NCI-H187 (cell line): Measurements from ENCODE around the gene DISC1.
"Not testable (repeated sequence)": the region's sequence is repeated elsewhere in the genome, so short reads cannot be mapped to it uniquely, and the experiment has no call there.

ENCODE experiments used
- DNase-seq, 2 experiments: peaks; one replicate each; lab custom pipeline; 2025; lab: John Stamatoyannopoulos, UW

Gene DISC1

DNA sequence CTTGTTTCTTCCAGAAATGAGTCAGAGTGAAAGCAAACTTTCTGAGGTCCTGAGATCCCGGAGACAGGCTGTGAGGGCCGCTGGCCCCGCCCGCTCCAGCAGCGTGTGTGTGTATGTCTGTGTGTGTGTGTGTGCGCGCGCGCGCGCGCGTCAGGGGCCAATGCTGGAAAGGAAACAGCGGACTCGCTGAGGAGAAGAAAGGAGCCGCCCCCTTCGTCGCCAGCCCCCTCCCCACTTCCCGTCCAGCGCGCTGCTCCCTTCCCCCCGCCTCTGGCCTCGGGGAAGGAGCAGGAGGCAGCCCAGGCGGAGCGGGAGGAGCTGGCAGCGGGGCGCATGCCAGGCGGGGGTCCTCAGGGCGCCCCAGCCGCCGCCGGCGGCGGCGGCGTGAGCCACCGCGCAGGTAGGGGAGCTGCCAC is at the start of gene DISC1:
TSS of gene DISC1 (plus strand) at position 256 of the 416 bp plus-strand sequence. CDS start at position 334, 78 bp downstream.
- DNase-seq: no peak

DNA sequence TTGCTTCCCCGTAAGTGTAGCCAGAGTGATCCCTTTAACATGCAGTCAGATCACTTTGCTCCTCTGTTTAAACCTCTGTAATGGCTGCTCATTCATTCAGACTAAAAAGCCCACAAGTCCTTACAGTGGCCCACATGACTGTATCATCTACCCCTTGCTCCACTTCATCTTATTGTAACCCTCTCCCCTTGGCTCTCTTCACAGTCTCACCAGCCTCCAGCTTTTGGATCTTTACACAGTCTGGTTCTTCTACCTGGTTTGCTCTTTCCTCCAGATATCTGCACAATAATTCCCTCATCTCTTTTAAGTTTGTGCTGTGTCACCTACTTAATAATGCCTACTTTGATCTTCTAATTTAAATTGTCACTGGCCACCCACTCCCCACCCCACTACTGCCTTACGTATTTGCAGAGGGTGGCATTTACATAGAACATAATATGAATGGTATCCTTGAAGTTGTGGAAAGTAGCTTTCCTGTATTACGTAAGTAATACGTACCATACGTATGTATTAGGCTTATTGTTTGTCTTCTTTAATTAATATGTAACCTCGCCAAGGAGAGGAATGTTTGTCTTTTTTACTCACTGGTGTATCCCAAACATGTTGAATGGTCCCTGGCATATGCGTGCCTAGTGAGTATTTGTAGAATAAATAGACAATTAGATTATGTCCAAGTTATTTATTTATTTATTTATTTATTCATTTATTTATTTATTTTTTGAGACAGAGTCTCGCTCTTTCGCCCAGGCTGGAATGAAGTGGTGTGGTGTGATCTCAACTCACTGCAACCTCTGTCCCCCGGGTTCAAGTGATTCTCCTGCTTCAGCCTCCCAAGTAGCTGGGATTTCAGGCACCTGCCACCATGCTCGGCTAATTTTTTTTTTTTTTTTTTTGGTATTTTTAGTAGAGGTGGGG is 49.5 kb upstream of the DISC1 start:
- DNase-seq: no peak

DNA sequence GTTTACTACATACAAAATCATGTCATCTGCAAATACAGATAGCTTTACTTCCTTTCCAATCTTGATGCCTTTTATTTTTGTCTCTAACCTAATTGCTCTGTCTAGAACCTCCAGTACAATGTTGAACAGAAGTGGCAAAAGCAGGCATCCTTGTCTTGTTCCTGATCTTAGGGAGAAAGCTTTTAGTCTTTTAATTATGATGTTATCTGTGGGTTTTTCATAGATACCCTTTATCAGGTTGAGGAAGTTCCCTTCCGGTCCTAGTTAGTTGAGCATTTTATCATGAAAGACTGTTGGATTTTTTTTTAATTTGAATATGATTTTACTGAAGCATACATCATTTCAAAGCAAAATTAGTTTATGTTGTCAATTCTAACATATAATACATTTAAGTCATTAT is 45.7 kb upstream of the DISC1 start:
- DNase-seq: no peak

DNA sequence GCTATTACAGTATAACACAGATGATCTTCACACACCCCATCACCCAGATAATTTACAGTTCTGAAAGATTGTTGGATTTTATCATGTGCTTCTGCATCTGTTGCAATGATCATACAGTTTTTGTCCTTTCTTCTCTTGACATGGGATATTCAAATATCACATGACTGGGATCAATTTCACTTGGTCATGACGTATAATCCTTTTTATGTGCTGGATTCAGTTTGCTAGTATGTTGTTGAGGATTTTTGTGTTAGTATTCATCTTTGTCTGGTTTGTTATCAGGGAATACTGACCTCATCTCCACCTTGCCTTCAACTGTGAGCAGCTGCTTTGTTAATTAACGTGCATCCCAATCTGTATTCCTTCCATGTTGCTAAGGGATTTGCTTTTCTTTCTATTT is 44.7 kb upstream of the DISC1 start:
- DNase-seq: no peak

DNA sequence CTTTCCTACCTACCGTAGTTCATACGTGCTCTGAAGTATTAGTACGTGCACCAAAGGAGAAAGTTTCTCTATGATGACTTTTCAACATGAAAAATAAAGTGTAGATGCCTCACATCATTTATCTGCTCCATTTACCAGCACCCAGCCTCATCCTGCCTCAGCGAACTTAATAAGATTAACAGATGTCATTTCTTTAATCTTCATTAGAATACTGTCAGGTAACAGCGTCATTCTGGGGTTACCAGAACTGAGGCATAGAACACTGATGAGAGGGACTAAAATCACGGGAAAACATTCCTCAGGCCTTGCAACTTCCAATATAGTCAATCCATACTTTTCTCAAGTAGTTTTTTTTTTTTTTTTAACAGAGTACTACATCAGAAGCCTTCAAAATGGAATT is 43.2 kb upstream of the DISC1 start:
- no peak for DNase-seq

DNA sequence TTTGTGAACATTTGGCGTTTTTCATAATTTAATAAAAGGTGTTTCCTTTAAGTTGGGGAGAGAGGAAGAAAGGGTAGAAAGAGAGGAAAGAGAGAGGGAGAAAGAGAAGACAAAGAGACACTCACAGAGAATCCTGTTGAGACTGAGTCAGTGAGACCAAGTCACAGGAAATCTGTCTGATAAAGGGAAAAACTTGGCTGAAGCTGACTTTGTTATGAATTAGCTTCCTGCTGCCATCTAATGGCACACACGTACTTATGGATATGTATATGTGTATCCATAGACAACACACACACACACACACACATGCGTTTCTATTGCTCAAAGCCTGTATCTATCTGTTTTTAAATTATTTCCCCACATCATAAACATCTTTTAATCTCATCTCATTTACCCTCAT is 42.5 kb upstream of the DISC1 start:
- DNase-seq: no peak

DNA sequence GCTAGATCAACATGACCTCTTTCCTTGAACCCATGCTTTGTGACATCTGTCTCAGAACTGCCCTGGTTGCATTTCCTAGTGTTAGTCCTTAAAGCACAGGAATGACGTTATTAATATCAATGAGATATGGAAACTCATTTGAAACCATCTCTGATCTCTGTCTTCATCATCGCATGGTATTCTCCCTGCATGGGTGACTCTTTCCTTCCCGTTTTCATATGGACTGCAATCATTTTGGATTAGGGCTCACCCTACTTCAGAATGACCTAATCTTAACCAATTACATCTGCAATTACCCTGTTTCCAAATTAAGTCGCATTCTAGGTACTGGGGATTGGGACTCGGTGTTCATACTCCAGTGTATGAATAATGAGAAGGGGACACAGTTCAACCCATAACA is 41.7 kb upstream of the DISC1 start:
- no peak for DNase-seq

DNA sequence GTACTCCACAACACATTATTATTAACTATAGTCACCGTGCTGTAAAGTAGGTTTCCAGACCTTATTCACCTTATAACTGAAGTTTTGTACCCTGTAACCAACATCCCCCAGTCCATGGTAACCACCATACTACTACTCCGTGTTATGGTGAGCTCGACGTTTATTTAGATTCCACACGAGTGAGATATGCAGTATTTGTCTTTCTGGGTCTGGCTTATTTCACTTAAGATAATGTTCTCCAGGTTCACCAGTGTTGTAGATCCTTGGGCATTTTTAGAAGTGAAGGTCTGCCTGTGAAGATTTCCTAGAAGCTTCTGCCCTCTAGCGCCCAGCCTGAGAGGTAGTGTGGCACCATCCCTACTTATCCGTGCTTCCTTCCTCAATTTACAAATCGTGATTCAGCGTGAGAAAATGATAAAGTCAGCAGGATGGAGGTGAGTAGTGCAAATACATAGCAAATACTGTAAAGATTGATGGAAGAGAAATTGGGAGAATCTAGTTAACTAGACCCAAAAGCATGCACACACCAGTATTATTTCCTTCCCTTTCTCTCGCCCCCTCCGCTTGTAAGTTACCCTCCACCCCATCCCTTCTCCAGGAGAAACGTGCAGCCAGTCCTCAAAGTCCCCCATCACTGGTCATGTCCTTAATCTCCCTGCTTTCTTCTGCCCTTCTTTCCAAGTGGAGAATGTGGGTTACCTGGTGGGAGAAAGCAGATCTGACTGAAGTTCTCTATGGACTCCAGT is 36.0 kb upstream of the DISC1 start:
- DNase-seq: no peak

DNA sequence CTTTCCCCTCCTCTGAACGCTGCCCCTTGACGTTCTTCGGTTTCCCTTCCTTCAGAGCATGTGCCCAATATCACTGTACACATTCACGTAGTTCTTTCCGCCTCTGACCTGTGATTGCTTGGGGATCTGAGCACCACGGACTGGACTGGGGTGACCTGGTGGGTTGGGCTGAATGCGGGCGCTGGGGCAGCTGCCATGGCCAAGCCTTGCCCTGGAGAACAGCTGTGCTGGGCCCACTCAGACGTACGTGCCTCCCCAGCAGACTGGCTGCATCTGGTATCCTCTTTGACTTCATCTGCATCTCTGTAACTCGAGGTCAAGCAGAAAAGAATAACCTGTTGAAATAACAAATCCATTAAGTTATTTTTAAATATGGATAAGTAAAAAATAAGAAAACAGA is 35.1 kb upstream of the DISC1 start:
- no peak for DNase-seq

DNA sequence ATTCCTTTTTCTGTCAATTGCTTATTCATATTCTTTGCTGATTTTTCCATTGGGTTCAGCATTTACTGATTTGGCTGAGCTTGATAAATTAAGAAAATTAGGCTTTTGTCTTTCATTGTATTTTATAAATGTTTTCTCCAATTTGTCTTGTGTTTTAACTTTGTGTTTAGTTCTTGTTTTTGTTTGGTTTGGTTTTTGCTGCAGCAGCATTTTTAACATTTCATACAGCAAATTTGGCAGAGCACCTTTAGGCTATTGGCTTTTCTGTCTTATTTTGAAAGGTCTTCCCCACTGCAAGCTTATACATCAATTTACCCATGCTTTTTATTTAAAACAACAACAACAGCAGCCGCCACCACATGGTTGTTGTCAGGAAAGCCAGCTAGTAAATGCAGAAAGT is 33.8 kb upstream of the DISC1 start:
- no peak for DNase-seq

DNA sequence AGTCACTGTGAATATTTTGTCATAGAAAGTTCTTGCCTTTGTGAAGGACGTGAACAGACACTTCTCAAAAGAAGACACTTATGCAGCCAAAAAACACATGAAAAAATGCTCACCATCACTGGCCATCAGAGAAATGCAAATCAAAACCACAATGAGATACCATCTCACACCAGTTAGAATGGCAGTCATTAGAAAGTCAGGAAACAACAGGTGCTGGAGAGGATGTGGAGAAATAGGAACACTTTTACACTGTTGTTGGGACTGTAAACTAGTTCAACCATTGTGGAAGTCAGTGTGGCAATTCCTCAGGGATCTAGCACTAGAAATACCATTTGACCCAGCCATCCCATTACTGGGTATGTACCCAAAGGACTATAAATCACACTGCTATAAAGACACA is 33.3 kb upstream of the DISC1 start:
- not testable (repeated sequence) for DNase-seq

DNA sequence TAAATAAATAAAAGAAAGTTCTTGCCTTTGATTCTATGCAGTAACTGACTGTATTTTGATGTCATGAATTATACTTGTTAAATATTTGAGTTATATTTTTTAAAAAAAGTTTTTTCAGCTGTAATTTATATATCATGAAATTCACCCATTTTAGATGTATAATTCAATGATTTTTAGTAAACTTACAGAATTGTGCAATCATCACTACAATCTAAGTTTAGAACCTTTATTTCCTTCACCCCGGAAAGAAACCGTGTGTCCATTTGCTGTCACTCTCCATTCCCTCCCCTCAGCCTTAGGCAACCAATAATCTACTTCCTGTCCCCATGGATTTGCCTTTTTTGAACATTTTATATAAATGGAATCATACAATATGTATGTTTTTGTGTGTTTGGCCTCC is 32.5 kb upstream of the DISC1 start:
- DNase-seq: no peak

DNA sequence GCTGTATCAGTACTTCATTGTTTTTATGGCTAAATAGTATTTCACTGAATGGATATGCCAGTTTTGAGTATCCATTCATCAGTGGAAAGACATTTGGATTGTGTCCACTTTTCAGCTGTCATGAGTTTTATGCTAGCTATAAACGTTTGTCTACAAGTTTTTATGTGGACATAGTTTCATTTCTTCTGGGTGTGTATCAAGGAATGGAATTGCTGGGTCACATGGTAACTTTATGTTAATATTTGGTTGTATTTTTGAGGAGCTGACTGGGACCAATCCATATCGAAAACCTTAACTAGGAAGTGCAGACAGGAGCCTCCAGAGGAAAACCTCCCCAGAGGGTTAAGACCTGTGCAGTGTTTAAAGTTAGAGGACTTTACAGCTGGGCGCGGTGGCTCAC is 31.8 kb upstream of the DISC1 start:
- DNase-seq: no peak

DNA sequence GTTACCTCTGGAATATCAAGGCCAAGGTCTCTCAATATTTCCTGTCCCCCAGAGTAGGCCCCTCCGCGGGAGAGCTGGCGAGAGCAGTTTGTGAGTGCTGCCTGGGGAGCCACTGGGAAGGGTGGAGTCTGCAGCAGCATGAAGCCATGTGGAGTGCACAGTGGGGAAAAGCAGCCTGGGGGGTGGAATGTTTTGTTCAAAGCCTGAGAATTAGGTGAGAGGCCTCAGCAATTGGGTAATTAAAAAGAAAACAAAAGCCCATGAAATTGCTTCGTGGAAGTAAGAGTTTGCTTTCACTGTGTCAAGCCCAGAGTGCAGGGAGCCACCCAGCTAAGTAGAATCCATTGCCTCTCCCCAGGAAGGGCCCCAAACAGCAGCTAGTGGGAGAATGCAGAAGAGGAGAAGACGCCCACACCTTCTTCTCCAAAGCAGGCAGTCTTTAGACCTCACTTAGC is 30.2 kb upstream of the DISC1 start:
- no peak for DNase-seq

DNA sequence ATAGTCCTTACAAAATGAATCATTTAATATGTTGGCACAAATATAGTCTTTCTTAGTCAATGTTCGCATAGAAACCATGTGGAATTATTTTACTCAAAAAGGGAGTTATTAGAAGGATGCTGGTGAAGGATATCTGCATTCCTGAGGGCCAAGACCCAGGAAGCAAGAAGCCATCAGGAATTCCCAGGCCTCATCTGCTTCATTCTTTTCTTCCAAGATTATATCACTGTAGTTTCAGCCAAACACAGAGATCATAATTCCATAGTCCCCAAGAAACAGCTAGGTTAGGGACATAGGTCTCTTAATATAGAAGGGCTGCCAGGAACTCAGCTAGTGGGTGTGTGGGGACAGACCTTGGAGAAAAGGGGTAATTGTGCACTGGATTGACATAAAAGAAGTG is 28.6 kb upstream of the DISC1 start:
- no peak for DNase-seq

DNA sequence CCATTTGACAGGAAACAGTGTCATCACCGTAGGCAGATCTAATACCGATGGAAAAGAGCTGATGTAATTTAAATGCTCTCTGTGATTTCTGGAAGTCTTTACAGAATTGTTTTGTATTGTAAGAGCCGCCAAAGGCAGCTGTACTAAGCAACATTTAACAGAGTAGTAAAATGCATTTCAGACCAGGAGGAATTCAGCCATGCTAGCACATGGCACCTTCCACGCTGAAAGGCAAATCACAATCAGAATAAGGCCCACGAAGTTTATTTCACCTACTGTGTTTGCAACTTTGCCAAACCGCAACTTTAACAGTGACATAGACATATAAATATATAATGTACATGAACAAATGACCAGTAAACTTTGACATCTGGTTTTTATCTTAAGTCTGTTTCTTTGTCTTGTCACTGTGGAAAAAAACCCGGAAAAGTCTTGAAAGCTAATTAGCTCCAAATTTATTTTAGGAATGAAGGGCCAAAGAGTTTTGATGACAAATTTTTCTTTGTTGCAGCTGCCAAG is 26.1 kb upstream of the DISC1 start:
- no peak for DNase-seq

DNA sequence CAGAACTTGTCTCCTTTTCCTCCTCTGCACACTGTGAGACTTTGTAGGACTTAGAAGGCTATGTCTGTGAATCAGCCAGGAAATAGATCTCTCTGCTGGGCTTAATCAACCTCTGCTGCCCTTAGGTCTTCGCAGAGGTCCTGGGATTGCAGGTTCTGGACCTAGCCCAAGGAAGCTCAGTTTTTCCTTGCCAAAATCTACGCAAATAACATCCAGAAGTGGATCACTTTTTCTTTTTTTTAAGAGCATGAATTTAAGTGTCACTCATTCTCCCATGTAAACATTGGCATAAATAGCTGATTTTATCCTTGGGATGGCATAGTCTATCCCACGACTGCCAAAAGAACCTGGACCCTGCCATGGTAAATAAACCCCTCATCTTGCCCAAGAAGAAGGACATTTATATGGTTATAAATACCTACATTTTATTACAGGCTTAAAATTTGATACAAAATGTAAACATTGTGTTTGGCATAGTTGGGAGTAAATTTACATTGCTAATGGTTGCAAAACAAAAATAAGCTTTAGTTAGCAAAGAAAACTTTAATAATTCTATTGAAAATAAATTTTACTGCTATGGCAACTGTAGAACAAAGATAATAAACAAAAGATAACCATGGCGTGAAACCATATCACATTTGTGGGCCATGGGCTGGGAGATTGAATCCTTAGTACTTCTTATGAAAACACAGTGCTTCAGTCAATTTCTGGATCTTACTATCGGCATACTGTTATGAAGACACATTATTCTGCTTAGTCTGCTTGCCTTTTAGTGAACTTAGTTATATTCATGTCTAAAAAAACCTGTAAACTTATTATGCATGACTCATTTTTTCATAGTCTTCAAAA is 24.5 kb upstream of the DISC1 start:
- DNase-seq: no peak

DNA sequence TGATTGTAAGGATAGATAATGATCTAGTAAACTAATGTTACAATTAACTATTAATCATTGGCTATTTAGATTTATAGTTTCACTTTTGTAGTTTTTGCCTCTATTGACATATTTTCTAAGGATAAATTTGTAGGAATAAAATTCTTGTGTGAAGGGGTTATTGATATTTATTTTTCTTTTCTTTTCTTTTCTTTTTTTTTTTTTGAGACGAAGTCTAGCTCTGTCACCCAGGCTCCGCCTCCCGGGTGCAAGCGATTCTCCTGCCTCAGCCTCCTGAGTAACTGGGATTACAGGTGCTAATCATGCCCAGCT is 24.0 kb upstream of the DISC1 start:
- DNase-seq: no peak

DNA sequence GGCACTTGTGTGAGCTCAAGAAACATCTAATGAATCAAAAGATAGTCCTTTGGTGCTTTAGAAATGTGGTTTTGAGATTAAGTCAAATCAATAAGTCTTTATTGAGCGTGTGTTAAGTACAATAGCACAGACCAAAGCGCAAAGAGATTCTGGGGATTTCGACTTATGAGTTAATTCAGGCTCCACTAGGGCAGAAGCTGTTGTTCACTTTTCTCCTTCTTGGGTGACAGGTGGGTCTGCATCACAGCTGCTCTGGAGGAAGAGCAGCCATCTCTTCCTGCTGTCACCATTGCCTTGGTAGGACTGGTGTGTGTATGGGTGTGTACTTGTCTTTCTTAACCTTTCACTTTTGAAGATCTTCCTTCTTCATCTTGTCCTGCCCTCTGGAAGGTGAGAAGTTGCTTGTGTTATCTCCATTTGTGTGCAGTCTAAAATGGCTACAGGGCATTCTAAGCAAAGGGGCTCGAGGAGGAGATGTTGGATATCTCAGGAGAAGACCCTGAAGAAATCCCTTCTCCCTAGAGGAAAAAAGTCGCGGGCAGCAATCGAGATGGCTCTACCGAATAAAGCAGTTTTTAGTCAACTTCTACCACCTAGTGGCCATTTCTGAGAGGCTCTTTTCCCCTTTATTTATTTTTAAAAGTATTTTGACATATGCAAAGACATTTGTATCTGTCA is 22.9 kb upstream of the DISC1 start:
- peak in 1 of 2 experiments; percentile 23 for DNase-seq

DNA sequence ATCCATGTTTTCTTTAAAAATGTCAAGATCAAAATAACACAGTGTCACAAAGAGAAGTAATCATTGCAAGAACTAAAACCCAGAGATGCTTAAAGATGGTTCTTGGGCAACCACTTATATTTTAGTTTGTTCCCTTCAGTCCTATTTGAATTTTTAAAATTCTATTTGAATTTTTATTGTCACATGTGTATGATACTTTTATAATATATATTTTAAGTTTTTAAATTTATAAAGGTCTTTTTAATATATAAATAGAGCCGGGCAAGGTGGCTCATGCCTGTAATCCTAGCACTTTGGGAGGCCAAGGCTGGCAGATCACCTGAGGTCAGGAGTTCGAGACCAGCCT is 22.3 kb upstream of the DISC1 start:
- no peak for DNase-seq

DNA sequence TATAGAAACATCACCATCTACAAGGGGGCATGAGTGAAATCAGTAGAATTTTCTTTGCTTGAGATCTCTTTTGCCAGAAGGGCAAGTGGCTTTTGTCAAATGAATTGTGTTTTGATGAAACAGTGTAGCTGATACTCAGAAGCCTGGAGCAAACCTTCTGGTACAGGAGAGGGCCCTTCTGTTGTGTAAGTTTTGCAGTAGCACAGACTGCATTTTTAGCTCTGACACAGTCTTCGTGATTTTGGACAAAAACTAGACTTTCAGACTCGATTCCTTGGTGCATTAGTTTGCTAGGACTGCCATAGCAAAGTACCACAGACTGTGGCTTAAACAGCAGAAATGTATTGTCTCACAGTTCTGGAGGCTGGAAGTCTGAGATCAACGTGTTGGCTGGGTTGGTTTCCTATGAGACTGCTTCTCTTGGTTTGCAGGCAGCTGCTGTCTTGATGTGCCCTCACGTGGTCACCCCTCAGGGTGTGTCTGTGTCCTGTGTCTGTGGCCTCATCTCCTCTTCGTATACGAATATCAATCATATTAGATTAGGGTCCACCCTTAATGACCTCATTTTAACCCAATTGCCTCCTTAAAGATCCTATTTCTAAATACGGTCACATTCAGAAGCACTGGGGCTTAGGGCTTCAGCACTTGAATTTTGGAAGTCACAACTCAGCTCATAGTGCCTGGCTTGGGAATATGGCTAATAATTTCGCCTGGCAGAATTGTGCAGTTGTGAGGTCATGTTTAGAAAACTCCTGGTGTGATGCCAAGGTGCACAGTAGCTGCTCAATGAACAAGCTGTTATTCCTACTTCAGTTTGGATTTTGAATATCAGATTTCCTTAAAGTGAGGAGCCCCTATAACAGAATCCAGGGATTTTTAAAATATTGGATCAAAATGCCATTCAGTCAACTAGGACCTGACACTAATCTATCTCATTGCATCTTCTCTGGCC is 21.2 kb upstream of the DISC1 start:
- no peak for DNase-seq
